T-helper 17 cell (primary cell): ENCODE measurements around the gene EEF1AKMT1. TPM values are rescaled to one million over a fixed set of nuclear protein-coding genes. Genes with fewer than 3 reads are reported as not detected.

Experiments used
- ATAC-seq: fragments of 150-1000 bp; cut with Tn5 transposase; 2 replicates; pipeline ENCODE4 v1.10.0; 2021; ENCODE audit warnings: mild to moderate bottlenecking, moderate library complexity
- DNase-seq, 3 donors: peaks; one replicate each; pipeline versions ENCODE4 v3.0.0 to v3.0.0-alpha.2; 2020 to 2021
- H3K9me3 ChIP-seq: one replicate; pipeline ENCODE4 v1.7.0; 2013; ENCODE audit warnings: low read length, mild to moderate bottlenecking; ENCODE audit not compliant: control insufficient read depth, poor library complexity, severe bottlenecking
- H3K27ac Mint-ChIP-seq: one replicate; pipeline ENCODE4 v1.8.0; 2022; ENCODE audit warnings: mild to moderate bottlenecking, moderate library complexity, mixed read lengths
- H3K27me3 Mint-ChIP-seq: one replicate; pipeline ENCODE4 v1.8.0; 2022; ENCODE audit warnings: mixed read lengths
- H3K36me3 Mint-ChIP-seq: one replicate; pipeline ENCODE4 v1.8.0; 2022; ENCODE audit warnings: low read depth, mixed read lengths
- H3K4me1 Mint-ChIP-seq: one replicate; pipeline ENCODE4 v1.8.0; 2022; ENCODE audit warnings: mild to moderate bottlenecking, mixed read lengths
- H3K4me3 Mint-ChIP-seq: one replicate; pipeline ENCODE4 v1.8.0; 2022; ENCODE audit warnings: mild to moderate bottlenecking, moderate library complexity, mixed read lengths
- total RNA-seq, 4 donors: library from RNA in 2 of 4; stranded (reverse) in 2 of 4; gene quantifications; one replicate each; pipeline ENCODE4 v1.2.3 and lab custom pipeline; 2022 to 2026

The EEF1AKMT1 gene
- total RNA-seq, 2 donors from 2014 or later = 3.8 TPM

GRCh38 chr13:20711301-20712044 is 62.3 kb downstream of the EEF1AKMT1 start:
- no peaks in the 10 kb centered on the region for H3K36me3 Mint-ChIP-seq
- H3K27ac Mint-ChIP-seq = no peak overlapping the region
- no peak for DNase-seq
- H3K9me3 ChIP-seq = no peaks in the 10 kb centered on the region
- no peak overlapping the region for H3K4me3 Mint-ChIP-seq
- H3K27me3 Mint-ChIP-seq = peaks cover 38% of the 10 kb centered on the region
- peaks cover 4% of the 10 kb centered on the region for H3K4me1 Mint-ChIP-seq
- no peak for ATAC-seq

- DNase-seq (no peak), ATAC-seq (no peak)
- H3K9me3 ChIP-seq = no peaks in the 10 kb centered on the region
- Mint-ChIP-seq H3K27ac (no peak overlapping the region), H3K36me3 (no peaks in the 10 kb centered on the region), H3K4me3 (no peak overlapping the region), H3K27me3 (peaks cover 29% of the 10 kb centered on the region), H3K4me1 (peaks cover 7% of the 10 kb centered on the region)
Measured at GRCh38 chr13:20709782-20710181, 64.0 kb downstream of the EEF1AKMT1 start.

- H3K27me3 Mint-ChIP-seq = peaks cover 24% of the 10 kb centered on the region
- ATAC-seq = no peak
- H3K4me3 Mint-ChIP-seq = no peak overlapping the region
- no peaks in the 10 kb centered on the region for H3K9me3 ChIP-seq
- no peak overlapping the region for H3K27ac Mint-ChIP-seq
- DNase-seq = no peak
- peaks cover 8% of the 10 kb centered on the region for H3K4me1 Mint-ChIP-seq
- H3K36me3 Mint-ChIP-seq = no peaks in the 10 kb centered on the region
Measured at GRCh38 chr13:20709369-20709768, 64.4 kb downstream of the EEF1AKMT1 start.

- H3K9me3 ChIP-seq = no peaks in the 10 kb centered on the region
- no peak overlapping the region for H3K4me3 Mint-ChIP-seq
- ATAC-seq (no peak), DNase-seq (no peak)
- H3K36me3 Mint-ChIP-seq = no peaks in the 10 kb centered on the region
- H3K27me3 Mint-ChIP-seq = peaks cover 13% of the 10 kb centered on the region
- H3K27ac Mint-ChIP-seq = no peak overlapping the region
- peaks cover 8% of the 10 kb centered on the region for H3K4me1 Mint-ChIP-seq
Measured at GRCh38 chr13:20708216-20708615, 65.5 kb downstream of the EEF1AKMT1 start.

- no peak overlapping the region for H3K27ac Mint-ChIP-seq
- no peak overlapping the region for H3K4me3 Mint-ChIP-seq
- peaks cover 8% of the 10 kb centered on the region for H3K27me3 Mint-ChIP-seq
- peaks cover 11% of the 10 kb centered on the region for H3K4me1 Mint-ChIP-seq
- no peaks in the 10 kb centered on the region for H3K9me3 ChIP-seq
- DNase-seq (no peak), ATAC-seq (no peak)
- no peaks in the 10 kb centered on the region for H3K36me3 Mint-ChIP-seq
Measured at GRCh38 chr13:20706661-20707060, 67.1 kb downstream of the EEF1AKMT1 start.

GRCh38 chr13:20704459-20705069 is 69.2 kb downstream of the EEF1AKMT1 start:
- peak overlapping the region; percentile 70 for H3K4me3 Mint-ChIP-seq
- ATAC-seq (no peak), DNase-seq (no peak)
- H3K4me1 Mint-ChIP-seq = peaks cover 11% of the 10 kb centered on the region
- H3K36me3 Mint-ChIP-seq = peaks cover 8% of the 10 kb centered on the region
- H3K27ac Mint-ChIP-seq = no peak overlapping the region
- no peaks in the 10 kb centered on the region for H3K9me3 ChIP-seq
- H3K27me3 Mint-ChIP-seq = peaks cover 15% of the 10 kb centered on the region

- H3K27me3 Mint-ChIP-seq = peaks cover 17% of the 10 kb centered on the region
- no peak overlapping the region for H3K27ac Mint-ChIP-seq
- H3K4me3 Mint-ChIP-seq = peak overlapping the region; percentile 70
Measured at GRCh38 chr13:20703780-20704458, 69.8 kb downstream of the EEF1AKMT1 start.

GRCh38 chr13:20702915-20703779 is 70.6 kb downstream of the EEF1AKMT1 start, which contains the start of gene IL17D:
IL17D (plus strand) TSS chr13:20703699; CDS start chr13:20704002, 303 bp downstream.
- no peaks in the 10 kb centered on the region for H3K9me3 ChIP-seq
- peak; percentile 32 for ATAC-seq
- Mint-ChIP-seq H3K27me3 (peaks cover 22% of the 10 kb centered on the region), H3K36me3 (peaks cover 8% of the 10 kb centered on the region), H3K27ac (peak within 1 kb of the TSS; percentile 3), H3K4me1 (peaks cover 11% of the 10 kb centered on the region), H3K4me3 (peak within 1 kb of the TSS; percentile 95)
- peak in 2 of 3 donors; percentile 17 to 27 for DNase-seq

More at GRCh38 chr13:20703780-20704458, 69.8 kb downstream of the EEF1AKMT1 start:
- ATAC-seq (peak; percentile 94), DNase-seq (peak; percentile 67 to 72 (median 68))
- Mint-ChIP-seq H3K4me1 (peaks cover 11% of the 10 kb centered on the region), H3K36me3 (peaks cover 8% of the 10 kb centered on the region)
- H3K9me3 ChIP-seq = no peaks in the 10 kb centered on the region

GRCh38 chr13:20702530-20702914 is 71.2 kb downstream of the EEF1AKMT1 start:
- H3K4me3 Mint-ChIP-seq = peak overlapping the region; percentile 95
- H3K27me3 Mint-ChIP-seq = peaks cover 22% of the 10 kb centered on the region
- ATAC-seq (no peak), DNase-seq (no peak)
- peaks cover 8% of the 10 kb centered on the region for H3K36me3 Mint-ChIP-seq
- peaks cover 11% of the 10 kb centered on the region for H3K4me1 Mint-ChIP-seq
- H3K9me3 ChIP-seq = no peaks in the 10 kb centered on the region
- H3K27ac Mint-ChIP-seq = peak overlapping the region; percentile 3

- H3K9me3 ChIP-seq = no peaks in the 10 kb centered on the region
- DNase-seq (no peak), ATAC-seq (no peak)
- H3K4me1 Mint-ChIP-seq = peaks cover 11% of the 10 kb centered on the region
- no peak overlapping the region for H3K4me3 Mint-ChIP-seq
- H3K36me3 Mint-ChIP-seq = peaks cover 8% of the 10 kb centered on the region
- H3K27me3 Mint-ChIP-seq = peaks cover 22% of the 10 kb centered on the region
- H3K27ac Mint-ChIP-seq = no peak overlapping the region
Measured at GRCh38 chr13:20701461-20701860, 72.3 kb downstream of the EEF1AKMT1 start.

- Mint-ChIP-seq H3K27ac (no peak overlapping the region), H3K36me3 (peaks cover 8% of the 10 kb centered on the region)
Measured at GRCh38 chr13:20700288-20700687, 73.5 kb downstream of the EEF1AKMT1 start.

GRCh38 chr13:20699715-20700114 is 74.0 kb downstream of the EEF1AKMT1 start:
- no peak overlapping the region for H3K4me3 Mint-ChIP-seq
- DNase-seq = no peak
- ATAC-seq = no peak
- H3K9me3 ChIP-seq = no peaks in the 10 kb centered on the region
- peaks cover 8% of the 10 kb centered on the region for H3K36me3 Mint-ChIP-seq
- H3K27me3 Mint-ChIP-seq = peaks cover 34% of the 10 kb centered on the region
- H3K4me1 Mint-ChIP-seq = peaks cover 9% of the 10 kb centered on the region
- no peak overlapping the region for H3K27ac Mint-ChIP-seq

More at GRCh38 chr13:20700288-20700687, 73.5 kb downstream of the EEF1AKMT1 start:
- no peaks in the 10 kb centered on the region for H3K9me3 ChIP-seq
- H3K4me1 Mint-ChIP-seq = peaks cover 11% of the 10 kb centered on the region
- DNase-seq (no peak), ATAC-seq (no peak)
- H3K27me3 Mint-ChIP-seq = peaks cover 32% of the 10 kb centered on the region
- no peak overlapping the region for H3K4me3 Mint-ChIP-seq
